Type B pancreatic cell (in vitro differentiated cells): ENCODE measurements around the gene ARL17B. TPM values are rescaled to one million over a fixed set of nuclear protein-coding genes. Genes with fewer than 3 reads are reported as not detected.
"Not testable (repeated sequence)": the region's sequence is repeated elsewhere in the genome, so short reads cannot be mapped to it uniquely, and the experiment has no call there.

Experiments
- DNase-seq: peaks from one replicate; pipeline ENCODE4 v3.0.0; 2021; ENCODE audit warnings: mixed read lengths; ENCODE audit not compliant: unreplicated experiment; ENCODE audit errors: extremely low spot score
- H3K27ac Mint-ChIP-seq: 2 replicates; pipeline ENCODE4 v1.8.0; 2021; ENCODE audit warnings: mild to moderate bottlenecking, mixed read lengths
- H3K27me3 Mint-ChIP-seq: 2 replicates; pipeline ENCODE4 v1.8.0; 2021; ENCODE audit warnings: mixed read lengths
- H3K36me3 Mint-ChIP-seq: 2 replicates; pipeline ENCODE4 v1.8.0; 2021; ENCODE audit warnings: mixed read lengths
- H3K4me1 Mint-ChIP-seq: one replicate; pipeline ENCODE4 v1.8.0; 2021; ENCODE audit warnings: mixed read lengths; ENCODE audit not compliant: unreplicated experiment
- H3K4me3 Mint-ChIP-seq: 2 replicates; pipeline ENCODE4 v1.8.0; 2021; ENCODE audit warnings: mild to moderate bottlenecking, mixed read lengths
- H3K9me3 Mint-ChIP-seq: 2 replicates; pipeline ENCODE4 v1.8.0; 2021; ENCODE audit warnings: mixed read lengths
- total RNA-seq: library from RNA; stranded (reverse); gene quantifications from 2 replicates; pipeline ENCODE4 v1.2.1, GENCODE V29; 2021; ENCODE audit warnings: low replicate concordance
- TF ChIP-seq, protein P1 (sequence below): fragments of 200-600 bp; sonication (generic); conservative IDR thresholded peaks from 2 replicates; pipeline ENCODE4 v1.5.0; 2021; ENCODE audit warnings: antibody characterized with exemption, mild to moderate bottlenecking

ARL17B gene
- total RNA-seq, 1 donor from 2014 or later: 16.9 TPM

DNA sequence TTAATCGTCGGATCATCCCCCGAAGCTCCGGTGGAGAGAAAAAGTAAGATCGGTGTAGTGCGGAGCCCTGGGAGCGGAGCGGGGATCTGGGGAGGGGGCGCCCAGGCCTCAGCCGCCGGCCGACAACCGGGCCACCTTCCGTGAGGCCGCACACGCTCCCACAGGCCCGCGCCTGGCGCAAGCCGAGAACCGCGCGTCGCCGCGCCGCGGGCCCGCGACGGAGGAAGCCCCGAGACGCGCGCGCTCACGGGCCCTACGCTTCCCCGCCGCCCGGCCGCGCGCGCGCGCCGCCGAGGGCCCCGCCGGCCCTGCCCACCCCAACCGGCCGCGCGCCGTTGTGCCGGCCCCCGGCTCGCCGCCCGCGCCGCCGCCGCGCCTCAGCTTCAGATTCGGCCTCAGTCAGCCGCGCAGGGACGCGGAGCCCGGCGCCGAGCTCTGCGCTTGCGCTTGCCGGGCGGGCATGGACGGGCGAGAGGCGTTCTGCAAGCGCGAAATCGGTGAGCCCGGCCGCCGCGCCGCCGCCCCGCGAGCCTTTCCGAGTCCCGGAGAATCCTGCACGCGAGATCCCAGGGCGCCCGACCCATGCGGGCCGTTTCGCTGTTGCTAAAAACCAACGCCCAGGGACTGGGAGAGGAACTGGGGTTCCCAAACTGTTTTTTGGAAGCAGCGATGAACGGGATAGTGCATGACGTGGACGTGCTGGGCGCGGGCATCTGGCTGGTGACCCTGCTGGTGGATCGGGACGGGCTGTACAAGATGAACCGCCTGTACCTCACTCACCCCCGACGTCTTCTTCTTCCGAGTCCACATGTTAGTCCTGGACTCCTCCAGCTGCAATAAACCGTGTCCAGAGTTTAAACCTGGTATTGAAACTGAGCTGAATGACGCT lies 94.7 kb downstream of the ARL17B start:
- H3K9me3 Mint-ChIP-seq: no peaks in the 10 kb centered on the region
- DNase-seq: peak; percentile 91
- peak overlapping the region; percentile 87 for H3K4me3 Mint-ChIP-seq
- H3K27me3 Mint-ChIP-seq: peaks cover 74% of the 10 kb centered on the region
- H3K27ac Mint-ChIP-seq: peak overlapping the region; percentile 85
- peaks cover 19% of the 10 kb centered on the region for H3K4me1 Mint-ChIP-seq
- no peaks in the 10 kb centered on the region for H3K36me3 Mint-ChIP-seq
- TF ChIP-seq, protein P1, sequence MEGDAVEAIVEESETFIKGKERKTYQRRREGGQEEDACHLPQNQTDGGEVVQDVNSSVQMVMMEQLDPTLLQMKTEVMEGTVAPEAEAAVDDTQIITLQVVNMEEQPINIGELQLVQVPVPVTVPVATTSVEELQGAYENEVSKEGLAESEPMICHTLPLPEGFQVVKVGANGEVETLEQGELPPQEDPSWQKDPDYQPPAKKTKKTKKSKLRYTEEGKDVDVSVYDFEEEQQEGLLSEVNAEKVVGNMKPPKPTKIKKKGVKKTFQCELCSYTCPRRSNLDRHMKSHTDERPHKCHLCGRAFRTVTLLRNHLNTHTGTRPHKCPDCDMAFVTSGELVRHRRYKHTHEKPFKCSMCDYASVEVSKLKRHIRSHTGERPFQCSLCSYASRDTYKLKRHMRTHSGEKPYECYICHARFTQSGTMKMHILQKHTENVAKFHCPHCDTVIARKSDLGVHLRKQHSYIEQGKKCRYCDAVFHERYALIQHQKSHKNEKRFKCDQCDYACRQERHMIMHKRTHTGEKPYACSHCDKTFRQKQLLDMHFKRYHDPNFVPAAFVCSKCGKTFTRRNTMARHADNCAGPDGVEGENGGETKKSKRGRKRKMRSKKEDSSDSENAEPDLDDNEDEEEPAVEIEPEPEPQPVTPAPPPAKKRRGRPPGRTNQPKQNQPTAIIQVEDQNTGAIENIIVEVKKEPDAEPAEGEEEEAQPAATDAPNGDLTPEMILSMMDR: peak; percentile 36

DNA sequence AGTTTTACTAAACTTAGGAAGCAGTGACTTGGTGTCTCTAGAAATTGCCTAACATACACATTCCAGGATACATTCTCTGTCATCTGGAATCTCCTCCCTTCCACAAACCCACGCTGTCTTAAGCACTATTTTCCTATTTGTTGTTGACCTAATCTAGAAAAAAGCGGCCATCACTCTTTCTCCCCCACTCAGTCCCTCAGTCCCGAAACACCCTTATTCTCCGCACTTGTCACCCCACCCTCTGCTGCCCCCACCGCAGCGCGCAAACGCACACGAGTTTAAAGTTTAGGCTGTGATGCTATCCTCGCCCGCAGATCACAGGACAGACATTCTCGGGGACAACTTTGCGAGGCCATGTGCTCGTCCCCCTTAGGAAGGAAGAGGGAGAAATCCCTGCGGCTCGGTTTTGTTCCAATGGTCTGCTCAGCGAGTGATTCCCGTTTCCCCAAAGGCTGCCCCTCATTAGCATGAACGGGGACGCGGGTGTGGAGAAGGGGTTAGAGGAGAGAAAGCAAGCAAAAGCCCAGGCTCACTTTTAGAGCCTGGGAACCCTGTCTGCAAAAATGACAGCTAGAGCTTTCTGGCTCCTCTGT lies 95.4 kb downstream of the ARL17B start:
- DNase-seq, H3K9me3 Mint-ChIP-seq, H3K36me3 Mint-ChIP-seq: not testable (repeated sequence)
- Mint-ChIP-seq H3K4me3 (peak overlapping the region; percentile 84), H3K27ac (peak overlapping the region; percentile 62), H3K4me1 (peaks cover 19% of the 10 kb centered on the region), H3K27me3 (peaks cover 72% of the 10 kb centered on the region)

DNA sequence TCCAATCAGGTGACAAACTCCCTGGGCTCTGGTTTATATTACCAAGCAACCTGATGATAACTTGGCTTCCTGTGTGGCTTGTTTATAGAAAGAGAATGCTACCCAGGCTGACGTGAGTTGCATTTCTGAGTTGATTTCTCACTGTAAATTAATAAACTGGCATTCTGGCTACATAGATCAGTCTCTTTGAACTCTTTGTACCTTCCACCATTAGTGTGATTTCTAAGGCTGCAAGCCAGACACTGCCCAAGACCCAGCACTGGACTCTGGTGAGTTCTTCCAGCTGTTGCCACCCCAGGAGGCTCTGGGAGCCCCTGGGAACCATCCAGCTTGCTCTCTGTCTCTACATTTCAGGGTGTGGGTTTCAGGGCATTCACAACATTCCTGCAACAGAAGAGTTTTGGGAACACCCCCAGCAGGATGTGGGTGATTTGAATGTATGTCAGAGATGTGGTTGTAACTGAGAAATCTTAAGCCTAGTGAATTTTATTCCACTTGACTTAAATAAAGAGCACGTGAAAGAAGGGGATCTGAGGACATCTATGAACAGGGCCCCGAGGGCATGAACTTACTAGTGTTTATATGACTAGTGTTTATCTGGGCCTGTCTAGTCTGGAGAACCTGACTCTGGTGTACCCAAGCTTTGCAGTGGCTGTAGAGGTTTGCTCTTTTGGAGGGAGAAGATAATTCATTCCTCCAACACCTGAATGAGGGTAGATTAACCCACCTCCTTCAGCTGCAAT lies 96.9 kb downstream of the ARL17B start:
- Mint-ChIP-seq H3K27me3 (peaks cover 64% of the 10 kb centered on the region), H3K4me1 (peaks cover 19% of the 10 kb centered on the region), H3K4me3 (peak overlapping the region; percentile 68), H3K9me3 (no peaks in the 10 kb centered on the region), H3K27ac (peak overlapping the region; percentile 66), H3K36me3 (peaks cover 4% of the 10 kb centered on the region)
- no peak for DNase-seq
- TF ChIP-seq, protein P1: no peak

DNA sequence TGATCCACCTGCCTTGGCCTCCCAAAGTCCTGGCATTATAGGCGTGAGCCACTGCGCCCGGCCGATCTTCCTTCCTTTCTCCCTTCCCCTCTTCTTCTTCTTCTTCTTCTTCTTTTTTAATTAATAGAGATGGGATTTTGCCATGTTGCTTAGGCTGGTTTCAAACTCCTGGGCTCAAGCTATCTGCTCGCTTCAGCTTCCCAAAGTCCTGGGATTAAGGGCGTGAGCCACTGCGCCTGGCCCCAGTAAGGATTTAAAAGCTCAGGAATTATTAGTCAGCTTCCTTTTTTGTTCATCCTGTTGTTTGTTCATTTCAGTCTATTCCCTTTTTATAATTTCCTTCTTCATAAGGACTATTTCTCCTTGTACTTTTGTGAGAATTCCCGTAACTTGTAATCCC lies 99.3 kb downstream of the ARL17B start:
- H3K27ac Mint-ChIP-seq: no peak overlapping the region
- TF ChIP-seq, protein P1: no peak
- no peaks in the 10 kb centered on the region for H3K9me3 Mint-ChIP-seq
- peaks cover 47% of the 10 kb centered on the region for H3K27me3 Mint-ChIP-seq
- H3K4me3 Mint-ChIP-seq: no peak overlapping the region
- H3K4me1 Mint-ChIP-seq: peaks cover 15% of the 10 kb centered on the region
- DNase-seq: no peak
- peaks cover 4% of the 10 kb centered on the region for H3K36me3 Mint-ChIP-seq

DNA sequence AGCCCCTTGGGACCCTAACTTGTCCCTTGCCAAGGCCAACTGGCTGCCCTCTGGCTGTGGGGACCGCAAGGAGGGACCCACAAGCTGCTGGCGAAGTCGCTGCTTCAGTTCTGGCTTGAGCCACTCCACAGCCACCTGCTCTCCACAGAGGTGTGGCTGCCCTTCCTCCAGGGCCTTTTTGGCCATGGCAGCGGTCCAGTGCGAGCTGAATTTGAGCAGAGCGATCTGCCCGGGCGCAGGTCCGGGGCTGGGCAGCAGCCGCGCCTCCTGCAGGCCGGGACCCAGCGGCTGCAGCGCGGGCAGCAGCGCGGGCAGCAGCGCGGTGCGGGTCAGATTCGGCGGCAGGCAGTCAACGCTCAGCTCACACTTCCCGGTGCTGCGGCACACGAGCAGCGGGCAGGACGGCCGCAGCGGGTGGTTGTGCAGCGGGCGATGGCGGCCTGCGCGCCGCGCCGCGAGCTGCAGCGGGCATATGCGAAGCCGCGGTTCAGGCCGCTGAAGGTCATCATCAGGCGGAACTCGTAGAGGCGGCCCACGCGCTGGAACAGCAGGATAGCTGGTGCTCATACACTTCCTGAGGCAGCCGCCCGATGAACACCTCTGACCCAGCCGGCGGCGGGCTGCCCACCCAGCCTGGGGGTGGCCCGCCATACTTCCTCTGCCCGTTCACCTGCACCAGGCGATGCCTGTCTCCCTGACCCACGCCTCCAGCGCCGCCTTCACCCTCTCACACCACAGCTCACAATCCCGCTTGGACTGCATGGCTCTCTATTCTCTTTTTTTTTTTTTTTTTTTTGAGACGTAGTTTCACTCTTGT lies 101.5 kb downstream of the ARL17B start:
- Mint-ChIP-seq H3K4me3 (peak overlapping the region; percentile 84), H3K27me3 (peaks cover 36% of the 10 kb centered on the region)
- H3K9me3 Mint-ChIP-seq, H3K27ac Mint-ChIP-seq, DNase-seq, H3K4me1 Mint-ChIP-seq, H3K36me3 Mint-ChIP-seq: not testable (repeated sequence)
- TF ChIP-seq, protein P1: peak; percentile 56

DNA sequence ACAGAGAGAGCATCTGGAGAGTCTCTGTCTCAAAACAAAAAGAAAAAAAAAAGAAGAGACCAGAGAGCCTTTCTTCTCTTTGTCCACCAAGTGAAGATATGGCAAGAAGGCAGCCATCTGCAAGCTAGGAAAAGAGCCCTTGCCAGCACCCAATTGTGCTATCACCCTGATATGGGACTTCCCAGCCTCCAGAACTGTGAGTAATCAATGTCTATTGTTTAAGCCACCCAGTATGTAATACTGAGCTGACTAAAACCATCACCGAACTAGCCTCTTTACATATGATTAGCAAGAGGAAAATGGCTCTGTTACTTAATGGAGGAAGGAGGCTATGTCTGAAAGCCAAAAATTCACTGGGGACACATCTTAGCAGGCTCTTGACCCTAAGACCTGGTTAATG lies 105.2 kb downstream of the ARL17B start:
- not testable (repeated sequence) for H3K36me3 Mint-ChIP-seq, DNase-seq, H3K4me3 Mint-ChIP-seq, H3K4me1 Mint-ChIP-seq, H3K9me3 Mint-ChIP-seq, H3K27ac Mint-ChIP-seq
- H3K27me3 Mint-ChIP-seq: peaks cover 13% of the 10 kb centered on the region

DNA sequence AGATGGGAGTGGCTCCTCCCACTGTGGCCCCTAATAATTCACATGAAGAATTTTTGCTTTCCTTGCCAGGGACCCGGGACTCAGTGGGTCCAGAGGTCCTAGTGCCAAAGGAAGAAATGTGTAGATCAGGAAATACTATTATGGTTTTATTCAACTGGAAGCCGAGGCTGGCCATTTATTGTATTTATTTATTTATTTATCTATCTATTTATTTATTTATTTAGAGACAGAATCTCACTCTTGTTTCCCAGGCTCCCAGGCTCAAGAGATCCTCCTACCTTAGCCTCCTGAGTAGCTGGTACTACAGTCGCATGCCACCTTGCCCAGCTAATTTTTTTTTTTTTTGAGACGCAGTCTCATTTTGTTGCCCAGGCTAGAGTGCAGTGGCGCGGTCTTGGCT lies 107.4 kb downstream of the ARL17B start:
- H3K27me3 Mint-ChIP-seq: peaks cover 14% of the 10 kb centered on the region
- not testable (repeated sequence) for DNase-seq, H3K36me3 Mint-ChIP-seq, H3K4me3 Mint-ChIP-seq, H3K4me1 Mint-ChIP-seq, H3K9me3 Mint-ChIP-seq, H3K27ac Mint-ChIP-seq
